GM13976 (cell line): ENCODE measurements around the gene SLC5A3.

ENCODE experiments used
- DNase-seq: peaks from one replicate; pipeline ENCODE4 v3.0.0; 2012; ENCODE audit warnings: low spot score
- CTCF ChIP-seq: IDR thresholded peaks from 2 replicates; pipeline ENCODE4 v1.5.1; 2012; ENCODE audit warnings: borderline replicate concordance, mild to moderate bottlenecking; ENCODE audit not compliant: insufficient read depth; ENCODE audit errors: extremely low read depth, missing control alignments, control extremely low read depth
- in situ Hi-C: fragments of 300-500 bp; cut with MboI; formaldehyde crosslinking; loops from one replicate; pipeline ENCODE4 v1.12.0; 2022; ENCODE audit warnings: low sequenced_read_pairs, mixed read lengths, inconsistent platforms; ENCODE audit not compliant: unreplicated experiment

Gene SLC5A3

GRCh38 chr21:34073032-34073748 lies at the start of gene SLC5A3, which contains the start of gene MRPS6:
SLC5A3 (plus strand) TSS chr21:34073578; CDS start chr21:34095199, 21,621 bp downstream.
MRPS6 (plus strand) TSS chr21:34073578; CDS start chr21:34073701, 123 bp downstream.
- in situ Hi-C loops, result no loop called here
- peak; percentile 92 for DNase-seq
- peak; percentile 13 for TF ChIP-seq CTCF

DNA sequence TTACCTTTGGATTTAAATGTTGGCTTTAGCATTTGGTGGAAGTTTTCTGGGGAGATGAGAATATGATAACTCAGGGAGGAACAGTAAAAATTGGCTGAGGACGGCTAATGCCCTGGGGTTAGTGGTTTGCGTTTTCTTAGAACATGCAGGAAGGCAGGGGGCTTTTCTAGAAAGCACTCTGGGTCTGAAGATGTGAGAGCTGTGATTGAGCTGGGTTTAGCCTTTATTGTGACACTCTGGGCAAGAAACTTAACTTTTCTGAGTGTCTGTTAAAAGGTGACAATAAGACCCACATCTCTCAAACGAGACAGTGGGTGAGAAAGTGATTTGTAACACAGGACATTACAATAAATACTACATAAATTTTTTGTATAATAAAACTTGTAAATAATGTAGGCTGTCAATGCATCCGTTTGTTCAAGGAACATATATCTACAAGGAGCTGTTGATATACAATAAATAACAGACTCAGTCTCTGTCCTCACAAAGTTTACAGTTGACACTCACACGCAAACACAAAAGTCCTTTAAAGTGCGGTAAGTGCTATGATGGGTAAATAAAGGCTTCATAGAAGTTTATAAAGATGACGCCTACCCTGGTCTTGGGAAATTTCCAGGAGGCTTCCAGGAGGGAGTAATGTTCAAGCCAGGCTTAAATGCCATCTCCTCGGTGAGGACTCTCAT lies 49.5 kb upstream of the SLC5A3 start:
- DNase-seq, result no peak
- in situ Hi-C loops, result no loop called here
- TF ChIP-seq CTCF, result no peak

DNA sequence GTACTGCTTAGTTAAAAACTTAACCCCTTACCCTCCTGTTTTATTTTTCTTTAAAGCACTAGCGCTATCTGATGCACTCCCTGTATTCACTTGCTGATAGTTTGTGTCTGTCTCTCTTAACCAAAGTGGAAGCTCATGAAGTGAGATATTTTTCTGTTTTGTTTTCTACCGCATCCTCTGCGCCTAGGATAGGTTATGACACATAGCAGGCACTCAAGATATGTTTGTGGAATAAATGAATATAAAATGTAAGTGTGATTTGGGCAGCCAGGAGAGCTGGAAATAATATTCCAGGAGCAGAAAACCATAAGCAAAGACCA lies 49.0 kb upstream of the SLC5A3 start:
- in situ Hi-C loops, result no loop called here
- no peak for DNase-seq
- no peak for TF ChIP-seq CTCF

DNA sequence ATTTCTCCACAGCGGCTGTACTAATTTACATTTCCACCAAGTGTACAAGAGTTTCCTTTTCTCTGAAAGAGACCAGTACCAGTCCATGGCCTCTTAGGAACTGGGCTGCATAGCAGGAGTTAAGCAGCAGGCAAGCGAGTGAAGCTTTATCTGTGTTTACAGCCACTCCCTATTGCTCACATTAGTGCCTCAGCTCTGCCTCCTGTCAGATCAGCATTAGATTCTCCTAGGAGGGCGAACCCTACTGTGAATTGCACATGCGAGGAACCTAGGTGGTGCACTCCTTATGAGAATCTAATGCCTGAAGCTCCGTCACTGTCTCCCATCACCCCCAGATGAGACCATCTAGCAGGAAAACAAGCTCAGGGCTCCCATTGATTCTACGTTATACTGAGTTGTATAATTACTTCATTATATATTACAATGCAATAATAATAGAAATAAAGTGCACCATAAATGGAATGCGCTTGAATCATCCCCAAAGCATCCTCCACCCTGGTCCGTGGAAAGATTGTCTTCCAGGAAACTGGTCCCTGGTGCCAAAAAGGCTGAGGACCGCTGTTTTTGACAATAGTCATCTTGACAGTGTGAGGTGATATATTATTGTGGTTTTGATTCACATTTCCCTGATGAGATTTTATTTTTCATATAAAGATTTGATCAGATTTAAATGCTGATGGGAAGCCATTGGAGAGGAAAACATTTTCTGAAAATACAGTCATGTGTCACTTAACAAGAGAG lies 45.5 kb upstream of the SLC5A3 start:
- in situ Hi-C loops, result no loop called here
- no peak for DNase-seq
- TF ChIP-seq CTCF, result no peak

DNA sequence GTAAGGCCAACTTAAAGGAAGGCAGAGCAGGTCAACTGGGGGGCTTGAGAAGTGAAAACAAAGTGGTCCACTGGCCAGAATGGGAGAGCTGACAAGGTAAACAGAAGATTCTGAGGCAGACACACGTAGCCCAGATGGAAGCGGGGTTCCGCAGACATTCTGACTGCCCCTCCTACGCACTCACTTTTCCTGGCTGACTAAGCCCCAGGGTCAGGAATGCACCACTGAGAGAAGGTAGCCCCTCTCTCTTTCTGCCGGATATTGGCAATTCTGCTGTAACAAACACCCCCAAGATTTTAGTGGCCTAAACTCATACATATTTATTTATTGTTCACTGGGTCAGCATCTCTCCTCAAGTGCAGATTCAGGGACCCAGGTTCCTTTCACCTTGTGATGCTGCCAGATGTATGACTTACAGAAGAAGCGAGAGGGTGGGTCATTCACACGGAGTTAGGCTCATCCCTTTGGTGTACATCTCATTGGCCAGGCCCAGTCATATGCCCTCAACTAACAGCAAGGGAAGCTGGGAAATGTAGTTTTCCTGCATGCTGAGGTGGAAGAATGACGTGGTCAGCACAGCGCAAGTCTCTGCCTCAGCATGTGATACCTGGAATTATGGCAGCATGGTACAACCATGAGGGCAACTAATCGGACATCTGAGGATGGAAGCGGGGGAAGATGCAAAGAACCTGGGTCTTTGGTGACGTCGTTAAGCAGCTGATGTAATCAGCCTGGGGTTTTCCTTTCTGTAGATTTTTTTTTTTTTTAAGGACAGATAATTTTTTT lies 43.4 kb upstream of the SLC5A3 start:
- TF ChIP-seq CTCF, result no peak
- in situ Hi-C loops, result no loop called here
- DNase-seq, result peak; percentile 57

DNA sequence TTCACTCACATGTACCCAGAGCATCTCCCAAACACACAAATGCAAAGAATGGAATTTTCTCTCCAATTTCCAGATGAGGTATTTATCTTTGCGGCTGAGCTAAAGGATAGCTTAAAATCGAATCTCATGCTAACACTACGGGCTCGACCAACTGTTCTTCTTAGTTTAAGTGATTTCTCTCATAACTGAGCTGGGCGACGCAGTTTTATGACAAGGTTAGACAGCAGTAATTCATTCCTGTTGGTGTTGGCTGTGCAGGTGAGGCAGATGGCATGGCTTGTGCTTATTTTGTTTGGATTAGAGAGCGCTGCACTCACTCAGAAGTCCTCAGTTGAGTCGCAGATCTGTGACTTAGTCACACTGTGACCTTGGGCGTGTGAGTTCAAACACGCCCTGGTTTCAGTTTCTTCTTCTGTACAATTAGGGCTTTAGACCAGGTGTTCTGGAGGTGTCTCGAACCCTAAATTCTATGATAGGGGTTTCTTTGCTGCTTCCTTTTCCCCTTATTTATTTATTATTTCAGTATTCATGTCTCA lies 41.5 kb upstream of the SLC5A3 start:
- no peak for DNase-seq
- in situ Hi-C loops, result no loop called here
- no peak for TF ChIP-seq CTCF
